ENCODE results near the gene SMIM44.

DNA sequence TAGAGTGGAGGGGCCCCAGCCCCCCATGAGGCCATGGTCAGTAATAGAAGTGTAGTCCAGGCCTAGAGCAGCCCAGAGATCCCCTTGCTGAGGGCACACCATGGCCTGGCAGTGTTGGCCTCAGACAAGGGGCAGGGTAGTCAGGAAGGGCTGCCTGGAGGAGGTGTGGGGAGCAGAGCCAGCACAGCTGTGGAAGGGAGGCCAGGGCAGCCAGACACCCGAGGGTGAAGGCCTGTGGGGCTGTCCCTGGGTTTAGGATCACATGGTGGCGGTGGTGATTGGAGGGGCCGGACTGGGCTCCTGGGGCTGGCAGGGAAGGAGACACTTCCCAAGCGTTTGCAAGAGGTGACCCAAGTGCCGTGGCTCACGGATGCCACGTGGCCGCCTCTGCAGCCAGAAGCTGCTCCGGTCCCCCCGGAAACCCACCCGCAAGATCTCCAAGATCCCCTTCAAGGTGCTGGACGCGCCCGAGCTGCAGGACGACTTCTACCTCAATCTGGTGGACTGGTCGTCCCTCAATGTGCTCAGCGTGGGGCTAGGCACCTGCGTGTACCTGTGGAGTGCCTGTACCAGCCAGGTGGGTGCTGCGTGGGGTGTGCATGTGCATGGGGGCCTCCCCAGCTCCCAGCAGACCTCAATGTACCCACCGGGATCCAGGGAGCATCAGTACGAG lies 44.1 kb upstream of the SMIM44 start:
- TF ChIP-seq, protein P1, sequence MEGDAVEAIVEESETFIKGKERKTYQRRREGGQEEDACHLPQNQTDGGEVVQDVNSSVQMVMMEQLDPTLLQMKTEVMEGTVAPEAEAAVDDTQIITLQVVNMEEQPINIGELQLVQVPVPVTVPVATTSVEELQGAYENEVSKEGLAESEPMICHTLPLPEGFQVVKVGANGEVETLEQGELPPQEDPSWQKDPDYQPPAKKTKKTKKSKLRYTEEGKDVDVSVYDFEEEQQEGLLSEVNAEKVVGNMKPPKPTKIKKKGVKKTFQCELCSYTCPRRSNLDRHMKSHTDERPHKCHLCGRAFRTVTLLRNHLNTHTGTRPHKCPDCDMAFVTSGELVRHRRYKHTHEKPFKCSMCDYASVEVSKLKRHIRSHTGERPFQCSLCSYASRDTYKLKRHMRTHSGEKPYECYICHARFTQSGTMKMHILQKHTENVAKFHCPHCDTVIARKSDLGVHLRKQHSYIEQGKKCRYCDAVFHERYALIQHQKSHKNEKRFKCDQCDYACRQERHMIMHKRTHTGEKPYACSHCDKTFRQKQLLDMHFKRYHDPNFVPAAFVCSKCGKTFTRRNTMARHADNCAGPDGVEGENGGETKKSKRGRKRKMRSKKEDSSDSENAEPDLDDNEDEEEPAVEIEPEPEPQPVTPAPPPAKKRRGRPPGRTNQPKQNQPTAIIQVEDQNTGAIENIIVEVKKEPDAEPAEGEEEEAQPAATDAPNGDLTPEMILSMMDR (IDR thresholded peaks at IDR 0.05) = no peak
- no peak for TF ChIP-seq POLR2A (IDR thresholded peaks at IDR 0.05)
- no peak for TF ChIP-seq POLR2AphosphoS5 (IDR thresholded peaks at IDR 0.05)
- no peak for TF ChIP-seq EP300 (IDR thresholded peaks at IDR 0.05)
